H9 (cell line): Measurements from ENCODE around the gene SYT2. TPM values are rescaled to one million over a fixed set of nuclear protein-coding genes. Genes with fewer than 3 reads are reported as not detected.

Experiments used
- DNase-seq: peaks from one replicate; pipeline ENCODE4 v3.0.0-alpha.2; 2017
- H2AFZ ChIP-seq: one replicate; pipeline ENCODE4 v1.6.1; 2013; ENCODE audit warnings: mild to moderate bottlenecking, low read length, control low read depth, moderate library complexity
- H2AK5ac ChIP-seq: 2 replicates; pipeline ENCODE4 v1.6.1; 2013; ENCODE audit warnings: low read length, control low read depth, mixed read lengths; ENCODE audit not compliant: insufficient read length
- H2BK120ac ChIP-seq: one replicate; pipeline ENCODE4 v1.6.1; 2013; ENCODE audit warnings: low read depth, mild to moderate bottlenecking, low read length, control low read depth, inconsistent platforms; ENCODE audit not compliant: poor library complexity, severe bottlenecking
- H2BK12ac ChIP-seq: 2 replicates; pipeline ENCODE4 v1.6.1; 2013; ENCODE audit warnings: low read length, control low read depth, mixed read lengths, low read depth; ENCODE audit not compliant: insufficient read length
- H2BK15ac ChIP-seq: 2 replicates; pipeline ENCODE4 v1.6.1; 2013; ENCODE audit warnings: low read depth, low read length, control low read depth
- H2BK20ac ChIP-seq: one replicate; pipeline ENCODE4 v1.6.1; 2013; ENCODE audit warnings: low read depth, mild to moderate bottlenecking, low read length, control low read depth, inconsistent platforms; ENCODE audit not compliant: poor library complexity, severe bottlenecking
- H2BK5ac ChIP-seq: 2 replicates; pipeline ENCODE4 v1.6.1; 2013; ENCODE audit warnings: low read length, control low read depth, mixed read lengths; ENCODE audit not compliant: insufficient read length
- H3K14ac ChIP-seq: 2 replicates; pipeline ENCODE4 v1.6.1; 2013; ENCODE audit warnings: low read length, control low read depth; ENCODE audit not compliant: insufficient read depth
- H3K18ac ChIP-seq: 2 replicates; pipeline ENCODE4 v1.6.1; 2013; ENCODE audit warnings: low read depth, mild to moderate bottlenecking, mixed read lengths, low read length, control low read depth; ENCODE audit not compliant: insufficient read length
- H3K23ac ChIP-seq: 2 replicates; pipeline ENCODE4 v1.6.1; 2013; ENCODE audit warnings: low read length, control low read depth, mixed read lengths, low read depth; ENCODE audit not compliant: insufficient read length
- H3K23me2 ChIP-seq: 2 replicates; pipeline ENCODE4 v1.6.1; 2013; ENCODE audit warnings: low read depth, mild to moderate bottlenecking, mixed read lengths, low read length, control low read depth; ENCODE audit not compliant: insufficient read length, poor library complexity, severe bottlenecking
- H3K27ac ChIP-seq: 2 replicates; pipeline ENCODE4 v1.5.1; 2013; ENCODE audit warnings: low read length, control low read depth, mixed read lengths, low read depth; ENCODE audit not compliant: insufficient read length
- H3K27me3 ChIP-seq: 2 replicates; pipeline ENCODE4 v1.6.1; 2013; ENCODE audit warnings: low read length, control low read depth, inconsistent platforms; ENCODE audit not compliant: insufficient read depth
- H3K4ac ChIP-seq: 2 replicates; pipeline ENCODE4 v1.6.1; 2013; ENCODE audit warnings: low read depth, mild to moderate bottlenecking, control low read depth, inconsistent platforms, low read length, moderate library complexity
- H3K4me1 ChIP-seq: 2 replicates; pipeline ENCODE4 v1.6.1; 2013; ENCODE audit warnings: low read length, control low read depth, inconsistent platforms; ENCODE audit not compliant: insufficient read depth
- H3K4me2 ChIP-seq: 2 replicates; pipeline ENCODE4 v1.6.1; 2013; ENCODE audit warnings: low read length, control low read depth, mixed read lengths; ENCODE audit not compliant: insufficient read length, insufficient read depth
- H3K56ac ChIP-seq: 2 replicates; pipeline ENCODE4 v1.6.1; 2013; ENCODE audit warnings: low read depth, mild to moderate bottlenecking, mixed read lengths, low read length, control low read depth; ENCODE audit not compliant: insufficient read length
- H3K79me1 ChIP-seq: 2 replicates; pipeline ENCODE4 v1.6.1; 2013; ENCODE audit warnings: low read depth, mild to moderate bottlenecking, moderate library complexity, low read length, control low read depth, inconsistent platforms; ENCODE audit not compliant: insufficient read depth, poor library complexity, severe bottlenecking
- H3K79me2 ChIP-seq: 2 replicates; pipeline ENCODE4 v1.6.1; 2013; ENCODE audit warnings: low read length, control low read depth, inconsistent platforms; ENCODE audit not compliant: insufficient read depth
- H3K9ac ChIP-seq: 2 replicates; pipeline ENCODE4 v1.6.1; 2013; ENCODE audit warnings: low read length, control low read depth, mixed read lengths; ENCODE audit not compliant: insufficient read length; ENCODE audit errors: extremely low read depth
- H3K9me3 ChIP-seq: one replicate; pipeline ENCODE4 v1.6.1; 2013; ENCODE audit warnings: low read depth, low read length, inconsistent platforms; ENCODE audit not compliant: control insufficient read depth
- H3T11ph ChIP-seq: one replicate; pipeline ENCODE4 v1.6.1; 2013; ENCODE audit warnings: mild to moderate bottlenecking, low read length, control low read depth, inconsistent platforms
- H4K20me1 ChIP-seq: one replicate; pipeline ENCODE4 v1.6.1; 2013; ENCODE audit not compliant: control insufficient read depth, insufficient read length, insufficient read depth
- H4K5ac ChIP-seq: 2 replicates; pipeline ENCODE4 v1.6.1; 2013; ENCODE audit warnings: low read depth, mild to moderate bottlenecking, mixed read lengths, low read length, control low read depth; ENCODE audit not compliant: insufficient read length
- H4K8ac ChIP-seq: replicated peaks from 2 replicates; pipeline ENCODE4 v1.6.1; 2013; ENCODE audit warnings: low read length, control low read depth, mixed read lengths, low read depth; ENCODE audit not compliant: insufficient read length
- H4K91ac ChIP-seq: 2 replicates; pipeline ENCODE4 v1.6.1; 2013; ENCODE audit warnings: low read depth, mild to moderate bottlenecking, moderate library complexity, mixed read lengths, low read length, control low read depth; ENCODE audit not compliant: insufficient read length
- H3K27ac Mint-ChIP-seq, 3 experiments: 2 replicates in 2 of 3; 3 replicates in 1 of 3; pipeline ENCODE4 v1.8.0; 2020 to 2021; ENCODE audit warnings: mixed read lengths in 3 of 3, mild to moderate bottlenecking in 1 of 3, moderate library complexity in 1 of 3
- H3K27me3 Mint-ChIP-seq: 2 replicates; pipeline ENCODE4 v1.8.0; 2021; ENCODE audit warnings: low read depth, mild to moderate bottlenecking, moderate library complexity, mixed read lengths
- H3K36me3 Mint-ChIP-seq, 3 experiments: 2 replicates in 2 of 3; 3 replicates in 1 of 3; pipeline ENCODE4 v1.8.0; 2020 to 2021; ENCODE audit warnings: low read depth in 3 of 3, mixed read lengths in 3 of 3; ENCODE audit not compliant: insufficient read depth in 1 of 3
- H3K4me1 Mint-ChIP-seq, 2 experiments: 2 replicates each; pipeline ENCODE4 v1.8.0; 2020; ENCODE audit warnings: mixed read lengths in 2 of 2
- H3K4me3 Mint-ChIP-seq, 2 experiments: 2 replicates in 1 of 2; 3 replicates in 1 of 2; pipeline ENCODE4 v1.8.0; 2020 to 2021; ENCODE audit warnings: mild to moderate bottlenecking in 2 of 2, mixed read lengths in 2 of 2, moderate library complexity in 1 of 2
- H3K9me3 Mint-ChIP-seq, 2 experiments: 2 replicates in 1 of 2; 3 replicates in 1 of 2; pipeline ENCODE4 v1.8.0; 2020; ENCODE audit warnings: mild to moderate bottlenecking in 2 of 2, mixed read lengths in 2 of 2, moderate library complexity in 1 of 2
- WGBS: extraction: QIAGEN DNeasy Blood & Tissue Kit; methylation state at CpG from one replicate; pipeline ENCODE4 v1.1.7; 2013; ENCODE audit warnings: missing lambda C conversion rate, low lambda C conversion rate, mixed read lengths; ENCODE audit not compliant: insufficient read length; ENCODE audit errors: extremely low coverage; 5-methylcytosine and 5-hydroxymethylcytosine counted together
- total RNA-seq: library from RNA; stranded (reverse); gene quantifications from 2 replicates; pipeline ENCODE4 v1.2.1, GENCODE V29; 2021
- TF ChIP-seq, protein P1 (sequence below): fragments of 200-600 bp; sonication (generic); conservative IDR thresholded peaks from 3 replicates; pipeline ENCODE4 v1.8.0; 2021; ENCODE audit warnings: antibody characterized with exemption, mild to moderate bottlenecking

SYT2 gene
- total RNA-seq, 1 experiment from 2014 or later = 3.3 TPM

DNA sequence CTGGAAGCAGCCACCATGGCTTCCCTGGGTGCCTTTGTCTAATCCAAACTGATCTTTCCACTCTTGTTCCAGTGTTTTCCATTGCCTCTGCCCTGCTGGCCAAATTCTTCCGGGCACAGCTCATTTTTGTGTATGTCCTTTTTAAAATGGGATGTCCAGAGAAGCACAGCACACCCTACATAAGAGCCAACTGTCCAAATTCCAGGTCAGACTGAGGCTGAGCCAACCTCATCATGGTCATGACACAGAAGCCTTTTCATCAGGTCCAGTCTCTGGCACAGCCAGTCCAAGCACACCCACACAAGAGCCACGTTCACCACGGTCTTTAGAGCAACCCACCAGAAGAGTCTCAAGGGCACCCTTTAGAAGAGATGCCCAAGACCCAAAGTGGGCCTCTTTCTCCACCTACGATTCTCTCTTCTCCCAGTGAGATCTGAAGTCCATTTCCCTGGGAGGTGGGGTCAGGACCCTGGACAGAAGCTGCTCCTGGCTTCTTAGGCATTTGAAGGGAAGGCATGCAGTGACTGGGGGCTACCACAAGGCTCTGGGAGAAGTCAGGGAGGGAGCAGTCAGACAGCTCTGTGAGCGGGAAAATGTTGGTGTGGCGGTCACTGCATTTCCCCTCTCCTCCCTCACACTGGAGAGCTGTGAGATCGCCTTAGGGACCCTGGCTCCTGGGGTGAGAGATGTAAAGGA, 53.2 kb downstream of the SYT2 start:
- H3K4me3 Mint-ChIP-seq = no peak overlapping the region
- no peaks in the 10 kb centered on the region for H3K27me3 ChIP-seq
- H2BK15ac ChIP-seq = no peak overlapping the region

More for the DNA sequence above, 53.2 kb downstream of the SYT2 start:
- H3T11ph ChIP-seq = no peak overlapping the region
- no peak overlapping the region for H3K14ac ChIP-seq
- no peak overlapping the region for H3K56ac ChIP-seq
- DNase-seq = peak; percentile 84
- H2BK12ac ChIP-seq = no peak overlapping the region
- no peak overlapping the region for H2BK5ac ChIP-seq
- H3K18ac ChIP-seq = no peak overlapping the region
- H3K4me1 ChIP-seq = no peaks in the 10 kb centered on the region
- no peak overlapping the region for H3K27ac ChIP-seq
- no peak overlapping the region for H2AFZ ChIP-seq
- H2BK120ac ChIP-seq = no peak overlapping the region
- WGBS = no CpG with 5 or more reads among the region's 7 CpGs
- H4K91ac ChIP-seq = no peak overlapping the region
- no peaks in the 10 kb centered on the region for H3K9me3 ChIP-seq
- Mint-ChIP-seq H3K36me3 (no peaks in the 10 kb centered on the region), H3K27ac (no peak overlapping the region), H3K4me1 (peaks cover 5 to 9% of the 10 kb centered on the region in 2 experiments), H3K27me3 (peaks cover 7% of the 10 kb centered on the region; the same call in 1 of the 2 replicates), H3K9me3 (no peaks in the 10 kb centered on the region)
- H3K79me2 ChIP-seq = no peaks in the 10 kb centered on the region
- peaks cover 2% of the 10 kb centered on the region for H4K20me1 ChIP-seq
- no peak overlapping the region for H2BK20ac ChIP-seq
- H2AK5ac ChIP-seq = no peak overlapping the region
- no peak overlapping the region for H3K9ac ChIP-seq
- H3K4ac ChIP-seq = no peak overlapping the region
- no peak overlapping the region for H4K5ac ChIP-seq
- H3K23ac ChIP-seq = no peak overlapping the region
- no peak overlapping the region for H3K4me2 ChIP-seq
- H3K79me1 ChIP-seq = no peaks in the 10 kb centered on the region
- no peak overlapping the region for H4K8ac ChIP-seq
- TF ChIP-seq, protein P1, sequence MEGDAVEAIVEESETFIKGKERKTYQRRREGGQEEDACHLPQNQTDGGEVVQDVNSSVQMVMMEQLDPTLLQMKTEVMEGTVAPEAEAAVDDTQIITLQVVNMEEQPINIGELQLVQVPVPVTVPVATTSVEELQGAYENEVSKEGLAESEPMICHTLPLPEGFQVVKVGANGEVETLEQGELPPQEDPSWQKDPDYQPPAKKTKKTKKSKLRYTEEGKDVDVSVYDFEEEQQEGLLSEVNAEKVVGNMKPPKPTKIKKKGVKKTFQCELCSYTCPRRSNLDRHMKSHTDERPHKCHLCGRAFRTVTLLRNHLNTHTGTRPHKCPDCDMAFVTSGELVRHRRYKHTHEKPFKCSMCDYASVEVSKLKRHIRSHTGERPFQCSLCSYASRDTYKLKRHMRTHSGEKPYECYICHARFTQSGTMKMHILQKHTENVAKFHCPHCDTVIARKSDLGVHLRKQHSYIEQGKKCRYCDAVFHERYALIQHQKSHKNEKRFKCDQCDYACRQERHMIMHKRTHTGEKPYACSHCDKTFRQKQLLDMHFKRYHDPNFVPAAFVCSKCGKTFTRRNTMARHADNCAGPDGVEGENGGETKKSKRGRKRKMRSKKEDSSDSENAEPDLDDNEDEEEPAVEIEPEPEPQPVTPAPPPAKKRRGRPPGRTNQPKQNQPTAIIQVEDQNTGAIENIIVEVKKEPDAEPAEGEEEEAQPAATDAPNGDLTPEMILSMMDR = peak; percentile 64
- H3K23me2 ChIP-seq = no peaks in the 10 kb centered on the region
